ENCODE results near the gene NFS1.

NFS1 gene

DNA sequence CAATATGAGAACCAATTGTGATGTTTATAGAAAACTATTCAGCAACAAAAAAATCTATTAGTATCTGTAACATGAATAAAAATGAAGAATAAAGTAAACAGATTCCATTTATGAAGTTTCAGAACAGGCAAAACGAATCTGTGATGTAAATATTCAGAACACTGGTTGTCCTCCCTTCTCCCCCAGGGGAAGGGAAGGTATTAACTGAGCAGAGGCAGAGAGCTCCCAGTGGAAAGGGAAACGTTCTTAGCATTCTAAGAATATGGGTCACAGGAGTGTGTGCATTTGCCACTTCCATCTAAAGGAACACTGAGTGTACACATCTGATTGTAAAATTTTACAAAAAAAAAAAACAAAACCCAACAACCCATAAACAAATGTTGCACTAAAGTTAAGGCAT is 60.4 kb downstream of the NFS1 start:
- Histone ChIP-seq H3K4me3 (ENCODE audit: low read depth, low read length, poor library complexity, severe bottlenecking) (no peak overlapping the region), H3K9ac (ENCODE audit: low read length) (no peak overlapping the region), H3F3A (ENCODE audit: insufficient read depth, low read length) (no peaks in the 10 kb centered on the region), H3K27ac (ENCODE audit: low read depth, low read length, poor library complexity, severe bottlenecking) (no peak overlapping the region), H3K79me2 (ENCODE audit: insufficient read depth, low read length) (peaks cover 31% of the 10 kb centered on the region), H3K9me3 (ENCODE audit: low read length) (no peaks in the 10 kb centered on the region), H3K9me2 (ENCODE audit: low read depth, low read length) (no peaks in the 10 kb centered on the region), H3K36me3 (ENCODE audit: insufficient read depth, low read length) (peaks cover 5% of the 10 kb centered on the region; the same call in 1 of the 2 replicates), H3K4me1 (ENCODE audit: insufficient read depth, low read length, severe bottlenecking) (no peaks in the 10 kb centered on the region), H2AFZ (ENCODE audit: low read length) (no peak overlapping the region), H3K4me2 (ENCODE audit: low read length) (no peak overlapping the region), H4K20me1 (ENCODE audit: insufficient read depth, low read length) (no peaks in the 10 kb centered on the region), H3K27me3 (ENCODE audit: insufficient read depth, low read length) (no peaks in the 10 kb centered on the region)
- TF ChIP-seq EZH2 (IDR thresholded peaks at IDR 0.05; ENCODE audit: borderline replicate concordance, low read length), result no peak
- TF ChIP-seq CTCF (IDR thresholded peaks at IDR 0.05; ENCODE audit: low read length), result no peak

GRCh38 chr20:35637276-35637675 is 61.9 kb downstream of the NFS1 start:
- Histone ChIP-seq H3K4me2 (ENCODE audit: low read length) (no peak overlapping the region), H3K4me3 (ENCODE audit: low read depth, low read length, poor library complexity, severe bottlenecking) (no peak overlapping the region), H2AFZ (ENCODE audit: low read length) (no peak overlapping the region), H3F3A (ENCODE audit: insufficient read depth, low read length) (no peaks in the 10 kb centered on the region), H3K9me3 (ENCODE audit: low read length) (no peaks in the 10 kb centered on the region), H3K27me3 (ENCODE audit: insufficient read depth, low read length) (no peaks in the 10 kb centered on the region), H3K4me1 (ENCODE audit: insufficient read depth, low read length, severe bottlenecking) (no peaks in the 10 kb centered on the region), H3K27ac (ENCODE audit: low read depth, low read length, poor library complexity, severe bottlenecking) (no peak overlapping the region), H4K20me1 (ENCODE audit: insufficient read depth, low read length) (no peaks in the 10 kb centered on the region), H3K9me2 (ENCODE audit: low read depth, low read length) (no peaks in the 10 kb centered on the region), H3K36me3 (ENCODE audit: insufficient read depth, low read length) (peaks cover 12% of the 10 kb centered on the region; the same call in 1 of the 2 replicates), H3K9ac (ENCODE audit: low read length) (no peak overlapping the region), H3K79me2 (ENCODE audit: insufficient read depth, low read length) (peaks cover 27% of the 10 kb centered on the region)
- TF ChIP-seq EZH2 (IDR thresholded peaks at IDR 0.05; ENCODE audit: borderline replicate concordance, low read length) (no peak), CTCF (IDR thresholded peaks at IDR 0.05; ENCODE audit: low read length) (no peak)

DNA sequence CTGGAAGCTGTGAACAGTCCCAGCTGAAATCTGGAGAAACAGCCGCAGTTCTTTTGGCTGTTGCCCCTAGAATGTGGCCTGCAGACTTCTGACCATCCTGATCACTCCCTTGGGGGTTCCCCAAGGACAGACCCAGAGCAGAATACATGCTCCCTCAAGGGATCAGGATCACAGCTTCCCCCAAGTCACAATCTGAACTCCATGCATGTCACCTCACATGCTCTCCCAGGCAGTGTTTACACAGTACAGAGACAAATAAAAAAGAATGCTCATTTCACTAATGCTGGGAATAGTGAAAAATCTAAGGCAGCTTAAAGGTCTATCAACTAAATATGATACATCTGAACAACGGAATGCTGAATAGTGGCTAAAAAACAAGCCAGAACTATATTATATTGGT is 63.1 kb downstream of the NFS1 start:
- no peak overlapping the region for H3K4me3 ChIP-seq (ENCODE audit: low read depth, low read length, poor library complexity, severe bottlenecking)
- no peak overlapping the region for H2AFZ ChIP-seq (ENCODE audit: low read length)
- no peaks in the 10 kb centered on the region for H3K27me3 ChIP-seq (ENCODE audit: insufficient read depth, low read length)
- H3K9me2 ChIP-seq (ENCODE audit: low read depth, low read length), result no peaks in the 10 kb centered on the region
- H3K9me3 ChIP-seq (ENCODE audit: low read length), result no peaks in the 10 kb centered on the region
- H3K36me3 ChIP-seq (ENCODE audit: insufficient read depth, low read length), result peaks cover 19% of the 10 kb centered on the region; the same call in 1 of the 2 replicates
- H3K4me2 ChIP-seq (ENCODE audit: low read length), result no peak overlapping the region
- H3K79me2 ChIP-seq (ENCODE audit: insufficient read depth, low read length), result peaks cover 25% of the 10 kb centered on the region
- no peaks in the 10 kb centered on the region for H3F3A ChIP-seq (ENCODE audit: insufficient read depth, low read length)
- H3K9ac ChIP-seq (ENCODE audit: low read length), result no peak overlapping the region
- TF ChIP-seq EZH2 (IDR thresholded peaks at IDR 0.05; ENCODE audit: borderline replicate concordance, low read length) (no peak), CTCF (IDR thresholded peaks at IDR 0.05; ENCODE audit: low read length) (no peak)
- H3K4me1 ChIP-seq (ENCODE audit: insufficient read depth, low read length, severe bottlenecking), result no peaks in the 10 kb centered on the region
- H4K20me1 ChIP-seq (ENCODE audit: insufficient read depth, low read length), result no peaks in the 10 kb centered on the region
- no peak overlapping the region for H3K27ac ChIP-seq (ENCODE audit: low read depth, low read length, poor library complexity, severe bottlenecking)
